H9 (cell line): ENCODE measurements around the gene POLD3. TPM values are rescaled to one million over a fixed set of nuclear protein-coding genes. Genes with fewer than 3 reads are reported as not detected.

Source experiments
- DNase-seq: peaks from one replicate; pipeline ENCODE4 v3.0.0-alpha.2; 2017
- H2AFZ ChIP-seq: one replicate; pipeline ENCODE4 v1.6.1; 2013; ENCODE audit warnings: mild to moderate bottlenecking, low read length, control low read depth, moderate library complexity
- H2AK5ac ChIP-seq: 2 replicates; pipeline ENCODE4 v1.6.1; 2013; ENCODE audit warnings: low read length, control low read depth, mixed read lengths; ENCODE audit not compliant: insufficient read length
- H2BK120ac ChIP-seq: one replicate; pipeline ENCODE4 v1.6.1; 2013; ENCODE audit warnings: low read depth, mild to moderate bottlenecking, low read length, control low read depth, inconsistent platforms; ENCODE audit not compliant: poor library complexity, severe bottlenecking
- H2BK12ac ChIP-seq: 2 replicates; pipeline ENCODE4 v1.6.1; 2013; ENCODE audit warnings: low read length, control low read depth, mixed read lengths, low read depth; ENCODE audit not compliant: insufficient read length
- H2BK15ac ChIP-seq: 2 replicates; pipeline ENCODE4 v1.6.1; 2013; ENCODE audit warnings: low read depth, low read length, control low read depth
- H2BK20ac ChIP-seq: one replicate; pipeline ENCODE4 v1.6.1; 2013; ENCODE audit warnings: low read depth, mild to moderate bottlenecking, low read length, control low read depth, inconsistent platforms; ENCODE audit not compliant: poor library complexity, severe bottlenecking
- H2BK5ac ChIP-seq: 2 replicates; pipeline ENCODE4 v1.6.1; 2013; ENCODE audit warnings: low read length, control low read depth, mixed read lengths; ENCODE audit not compliant: insufficient read length
- H3K14ac ChIP-seq: 2 replicates; pipeline ENCODE4 v1.6.1; 2013; ENCODE audit warnings: low read length, control low read depth; ENCODE audit not compliant: insufficient read depth
- H3K18ac ChIP-seq: 2 replicates; pipeline ENCODE4 v1.6.1; 2013; ENCODE audit warnings: low read depth, mild to moderate bottlenecking, mixed read lengths, low read length, control low read depth; ENCODE audit not compliant: insufficient read length
- H3K23ac ChIP-seq: 2 replicates; pipeline ENCODE4 v1.6.1; 2013; ENCODE audit warnings: low read length, control low read depth, mixed read lengths, low read depth; ENCODE audit not compliant: insufficient read length
- H3K23me2 ChIP-seq: 2 replicates; pipeline ENCODE4 v1.6.1; 2013; ENCODE audit warnings: low read depth, mild to moderate bottlenecking, mixed read lengths, low read length, control low read depth; ENCODE audit not compliant: insufficient read length, poor library complexity, severe bottlenecking
- H3K27ac ChIP-seq: 2 replicates; pipeline ENCODE4 v1.5.1; 2013; ENCODE audit warnings: low read length, control low read depth, mixed read lengths, low read depth; ENCODE audit not compliant: insufficient read length
- H3K27me3 ChIP-seq: 2 replicates; pipeline ENCODE4 v1.6.1; 2013; ENCODE audit warnings: low read length, control low read depth, inconsistent platforms; ENCODE audit not compliant: insufficient read depth
- H3K4ac ChIP-seq: 2 replicates; pipeline ENCODE4 v1.6.1; 2013; ENCODE audit warnings: low read depth, mild to moderate bottlenecking, control low read depth, inconsistent platforms, low read length, moderate library complexity
- H3K4me1 ChIP-seq: 2 replicates; pipeline ENCODE4 v1.6.1; 2013; ENCODE audit warnings: low read length, control low read depth, inconsistent platforms; ENCODE audit not compliant: insufficient read depth
- H3K4me2 ChIP-seq: 2 replicates; pipeline ENCODE4 v1.6.1; 2013; ENCODE audit warnings: low read length, control low read depth, mixed read lengths; ENCODE audit not compliant: insufficient read length, insufficient read depth
- H3K56ac ChIP-seq: 2 replicates; pipeline ENCODE4 v1.6.1; 2013; ENCODE audit warnings: low read depth, mild to moderate bottlenecking, mixed read lengths, low read length, control low read depth; ENCODE audit not compliant: insufficient read length
- H3K79me1 ChIP-seq: 2 replicates; pipeline ENCODE4 v1.6.1; 2013; ENCODE audit warnings: low read depth, mild to moderate bottlenecking, moderate library complexity, low read length, control low read depth, inconsistent platforms; ENCODE audit not compliant: insufficient read depth, poor library complexity, severe bottlenecking
- H3K79me2 ChIP-seq: 2 replicates; pipeline ENCODE4 v1.6.1; 2013; ENCODE audit warnings: low read length, control low read depth, inconsistent platforms; ENCODE audit not compliant: insufficient read depth
- H3K9ac ChIP-seq: 2 replicates; pipeline ENCODE4 v1.6.1; 2013; ENCODE audit warnings: low read length, control low read depth, mixed read lengths; ENCODE audit not compliant: insufficient read length; ENCODE audit errors: extremely low read depth
- H3K9me3 ChIP-seq: one replicate; pipeline ENCODE4 v1.6.1; 2013; ENCODE audit warnings: low read depth, low read length, inconsistent platforms; ENCODE audit not compliant: control insufficient read depth
- H3T11ph ChIP-seq: one replicate; pipeline ENCODE4 v1.6.1; 2013; ENCODE audit warnings: mild to moderate bottlenecking, low read length, control low read depth, inconsistent platforms
- H4K20me1 ChIP-seq: one replicate; pipeline ENCODE4 v1.6.1; 2013; ENCODE audit not compliant: control insufficient read depth, insufficient read length, insufficient read depth
- H4K5ac ChIP-seq: 2 replicates; pipeline ENCODE4 v1.6.1; 2013; ENCODE audit warnings: low read depth, mild to moderate bottlenecking, mixed read lengths, low read length, control low read depth; ENCODE audit not compliant: insufficient read length
- H4K8ac ChIP-seq: replicated peaks from 2 replicates; pipeline ENCODE4 v1.6.1; 2013; ENCODE audit warnings: low read length, control low read depth, mixed read lengths, low read depth; ENCODE audit not compliant: insufficient read length
- H4K91ac ChIP-seq: 2 replicates; pipeline ENCODE4 v1.6.1; 2013; ENCODE audit warnings: low read depth, mild to moderate bottlenecking, moderate library complexity, mixed read lengths, low read length, control low read depth; ENCODE audit not compliant: insufficient read length
- H3K27ac Mint-ChIP-seq, 3 experiments: 2 replicates in 2 of 3; 3 replicates in 1 of 3; pipeline ENCODE4 v1.8.0; 2020 to 2021; ENCODE audit warnings: mixed read lengths in 3 of 3, mild to moderate bottlenecking in 1 of 3, moderate library complexity in 1 of 3
- H3K27me3 Mint-ChIP-seq: 2 replicates; pipeline ENCODE4 v1.8.0; 2021; ENCODE audit warnings: low read depth, mild to moderate bottlenecking, moderate library complexity, mixed read lengths
- H3K36me3 Mint-ChIP-seq, 3 experiments: 2 replicates in 2 of 3; 3 replicates in 1 of 3; pipeline ENCODE4 v1.8.0; 2020 to 2021; ENCODE audit warnings: low read depth in 3 of 3, mixed read lengths in 3 of 3; ENCODE audit not compliant: insufficient read depth in 1 of 3
- H3K4me1 Mint-ChIP-seq, 2 experiments: 2 replicates each; pipeline ENCODE4 v1.8.0; 2020; ENCODE audit warnings: mixed read lengths in 2 of 2
- H3K4me3 Mint-ChIP-seq, 2 experiments: 2 replicates in 1 of 2; 3 replicates in 1 of 2; pipeline ENCODE4 v1.8.0; 2020 to 2021; ENCODE audit warnings: mild to moderate bottlenecking in 2 of 2, mixed read lengths in 2 of 2, moderate library complexity in 1 of 2
- H3K9me3 Mint-ChIP-seq, 2 experiments: 2 replicates in 1 of 2; 3 replicates in 1 of 2; pipeline ENCODE4 v1.8.0; 2020; ENCODE audit warnings: mild to moderate bottlenecking in 2 of 2, mixed read lengths in 2 of 2, moderate library complexity in 1 of 2
- CTCF ChIP-seq: fragments of 200-600 bp; sonication (generic); conservative IDR thresholded peaks from 3 replicates; pipeline ENCODE4 v1.8.0; 2021; ENCODE audit warnings: antibody characterized with exemption, mild to moderate bottlenecking
- WGBS: extraction: QIAGEN DNeasy Blood & Tissue Kit; methylation state at CpG from one replicate; pipeline ENCODE4 v1.1.7; 2013; ENCODE audit warnings: missing lambda C conversion rate, low lambda C conversion rate, mixed read lengths; ENCODE audit not compliant: insufficient read length; ENCODE audit errors: extremely low coverage; 5-methylcytosine and 5-hydroxymethylcytosine counted together
- total RNA-seq: library from RNA; stranded (reverse); gene quantifications from 2 replicates; pipeline ENCODE4 v1.2.1, GENCODE V29; 2021

POLD3 gene
- total RNA-seq, 1 experiment from 2014 or later: 34.1 TPM

- peak overlapping the region; percentile 95 for H2AFZ ChIP-seq
- no peaks in the 10 kb centered on the region for H3K9me3 ChIP-seq
- H4K8ac ChIP-seq: no peak overlapping the region
- WGBS: no CpG with 5 or more reads among the region's 7 CpGs
- no peak overlapping the region for H4K5ac ChIP-seq
- H4K91ac ChIP-seq: no peak overlapping the region
- H3K79me2 ChIP-seq: peaks cover 5% of the 10 kb centered on the region; the same call in 1 of the 2 replicates
- no peak overlapping the region for H2BK5ac ChIP-seq
- no peak overlapping the region for H2BK15ac ChIP-seq
- no peaks in the 10 kb centered on the region for H3K79me1 ChIP-seq
- H3K4me1 ChIP-seq: no peaks in the 10 kb centered on the region
- Mint-ChIP-seq H3K4me1 (peaks cover 11% of the 10 kb centered on the region in 2 experiments), H3K9me3 (no peaks in the 10 kb centered on the region), H3K4me3 (peak overlapping the region; percentile 99), H3K36me3 (peaks cover 12 to 28% (median 27%) of the 10 kb centered on the region in 3 experiments; a peak in 6 of 7 replicates), H3K27me3 (no peaks in the 10 kb centered on the region), H3K27ac (peak overlapping the region in 1 of 3 experiments; percentile 78; a peak in 2 of 7 replicates)
- no peaks in the 10 kb centered on the region for H4K20me1 ChIP-seq
- no peak overlapping the region for H3K23ac ChIP-seq
- no peaks in the 10 kb centered on the region for H3K27me3 ChIP-seq
- H2BK120ac ChIP-seq: no peak overlapping the region
- H3K4ac ChIP-seq: no peak overlapping the region
- no peak overlapping the region for H3K56ac ChIP-seq
- no peak overlapping the region for H2BK12ac ChIP-seq
- no peak overlapping the region for H3K18ac ChIP-seq
- no peak overlapping the region for H3K9ac ChIP-seq
- H2BK20ac ChIP-seq: no peak overlapping the region
- no peak for DNase-seq
- H2AK5ac ChIP-seq: no peak overlapping the region
- TF ChIP-seq CTCF: no peak
- no peak overlapping the region for H3K27ac ChIP-seq
- H3K4me2 ChIP-seq: peak overlapping the region; percentile 62
- no peak overlapping the region for H3K14ac ChIP-seq
- H3K23me2 ChIP-seq: peaks cover 12% of the 10 kb centered on the region
- H3T11ph ChIP-seq: no peak overlapping the region
These were observed 330 bp upstream of the POLD3 start for GRCh38 chr11:74592063-74592440.
